SK-N-SH treated with all-trans-retinoic acid at 6 μM for 48 hours (cell line): Measurements from ENCODE around the gene ACOT7.

Experiments used
- ATAC-seq: fragments of 200-7000 bp; cut with Tn5 transposase; 3 replicates; pipeline ENCODE4 v1.9.1; 2020; ENCODE audit warnings: mild to moderate bottlenecking, moderate library complexity
- ARNTL ChIP-seq: fragments of 450-650 bp; formaldehyde crosslinking; IDR thresholded peaks from 2 replicates; pipeline ENCODE4 v1.5.0; 2020; ENCODE audit warnings: low read depth, mild to moderate bottlenecking, moderate library complexity, borderline replicate concordance
- BACH2 ChIP-seq: fragments of 250-450 bp; sonication (Bioruptor Pico); IDR thresholded peaks from 2 replicates; pipeline ENCODE4 v1.9.0; 2021; ENCODE audit warnings: mild to moderate bottlenecking, borderline replicate concordance
- CREB5 ChIP-seq: fragments of 250-450 bp; sonication (Bioruptor Pico); IDR thresholded peaks from 2 replicates; pipeline ENCODE4 v1.5.1; 2020; ENCODE audit warnings: low read depth, mild to moderate bottlenecking, moderate library complexity
- CSDC2 ChIP-seq: fragments of 250-450 bp; sonication (Bioruptor Pico); IDR thresholded peaks from 2 replicates; pipeline ENCODE4 v1.5.0; 2020; ENCODE audit warnings: mild to moderate bottlenecking, moderate library complexity
- GLIS3 ChIP-seq: fragments of 250-450 bp; sonication (Bioruptor Pico); IDR thresholded peaks from 2 replicates; pipeline ENCODE4 v1.5.0; 2020; ENCODE audit warnings: mild to moderate bottlenecking, moderate library complexity
- ISL1 ChIP-seq: fragments of 250-450 bp; sonication (Bioruptor Pico); IDR thresholded peaks from 2 replicates; pipeline ENCODE4 v2.1.2; 2022; ENCODE audit warnings: mild to moderate bottlenecking, moderate library complexity
- PATZ1 ChIP-seq: fragments of 250-450 bp; sonication (Bioruptor Pico); IDR thresholded peaks from 2 replicates; pipeline ENCODE4 v1.8.0; 2020; ENCODE audit warnings: mild to moderate bottlenecking, moderate library complexity, borderline replicate concordance
- POU6F1 ChIP-seq: fragments of 250-450 bp; sonication (Bioruptor Pico); IDR thresholded peaks from 2 replicates; pipeline ENCODE4 v1.8.0; 2021; ENCODE audit warnings: low read depth, mild to moderate bottlenecking, moderate library complexity, borderline replicate concordance
- PPARA ChIP-seq: fragments of 250-450 bp; sonication (Bioruptor Pico); IDR thresholded peaks from 2 replicates; pipeline ENCODE4 v1.5.0; 2020; ENCODE audit warnings: mild to moderate bottlenecking, borderline replicate concordance
- RARB ChIP-seq: fragments of 250-450 bp; sonication (Bioruptor Pico); IDR thresholded peaks from 2 replicates; pipeline ENCODE4 v1.8.0; 2021; ENCODE audit warnings: mild to moderate bottlenecking, moderate library complexity
- SNAI2 ChIP-seq: fragments of 250-450 bp; sonication (Bioruptor Pico); IDR thresholded peaks from 2 replicates; pipeline ENCODE4 v1.5.0; 2020; ENCODE audit warnings: mild to moderate bottlenecking, moderate library complexity
- TCF4 ChIP-seq: fragments of 250-450 bp; sonication (Bioruptor Pico); IDR thresholded peaks from 2 replicates; pipeline ENCODE4 v1.8.0; 2021; ENCODE audit warnings: mild to moderate bottlenecking, moderate library complexity, borderline replicate concordance
- TOX ChIP-seq: fragments of 250-450 bp; sonication (Bioruptor Pico); IDR thresholded peaks from 2 replicates; pipeline ENCODE4 v1.8.0; 2021; ENCODE audit warnings: mild to moderate bottlenecking, moderate library complexity, borderline replicate concordance
- TSHZ2 ChIP-seq: fragments of 250-450 bp; sonication (Bioruptor Pico); IDR thresholded peaks from 2 replicates; pipeline ENCODE4 v1.5.0; 2020; ENCODE audit warnings: mild to moderate bottlenecking, moderate library complexity
- ZFP3 ChIP-seq: fragments of 250-450 bp; sonication (Bioruptor Pico); IDR thresholded peaks from 2 replicates; pipeline ENCODE4 v1.5.0; 2020; ENCODE audit warnings: mild to moderate bottlenecking, moderate library complexity
- ZFP30 ChIP-seq: fragments of 450-650 bp; formaldehyde crosslinking; IDR thresholded peaks from 2 replicates; pipeline ENCODE4 v1.5.0; 2022; ENCODE audit warnings: mild to moderate bottlenecking, moderate library complexity
- ZNF565 ChIP-seq: fragments of 450-650 bp; formaldehyde crosslinking; conservative IDR thresholded peaks from 2 replicates; pipeline ENCODE4 v1.5.0; 2020; ENCODE audit warnings: low read depth, mild to moderate bottlenecking, moderate library complexity
- ZNF70 ChIP-seq: fragments of 450-650 bp; formaldehyde crosslinking; IDR thresholded peaks from 2 replicates; pipeline ENCODE4 v1.5.0; 2020; ENCODE audit warnings: mild to moderate bottlenecking, moderate library complexity
- ZNF8 ChIP-seq: fragments of 450-650 bp; formaldehyde crosslinking; IDR thresholded peaks from 2 replicates; pipeline ENCODE4 v1.5.0; 2020; ENCODE audit warnings: mild to moderate bottlenecking, moderate library complexity

ACOT7 gene

GRCh38 chr1:6357243-6357936, 36.2 kb downstream of the ACOT7 start:
- TF ChIP-seq GLIS3 = no peak
- no peak for TF ChIP-seq TSHZ2 (CRISPR knock-in tag)
- no peak for TF ChIP-seq PATZ1 (CRISPR knock-in tag)
- no peak for TF ChIP-seq POU6F1 (CRISPR knock-in tag)
- TF ChIP-seq ZNF8 = no peak
- TF ChIP-seq ARNTL (CRISPR knock-in tag) = no peak
- no peak for ATAC-seq

- TF ChIP-seq TCF4 (CRISPR knock-in tag) (no peak), ZNF70 (CRISPR knock-in tag) (no peak), RARB (CRISPR knock-in tag) (no peak), PPARA (CRISPR knock-in tag) (no peak), ZFP30 (CRISPR knock-in tag) (no peak), POU6F1 (CRISPR knock-in tag) (no peak), SNAI2 (CRISPR knock-in tag) (no peak), ZFP3 (CRISPR knock-in tag) (no peak), PATZ1 (CRISPR knock-in tag) (no peak), ISL1 (CRISPR knock-in tag) (no peak), CREB5 (CRISPR knock-in tag) (no peak), BACH2 (no peak), ZNF565 (CRISPR knock-in tag) (no peak), GLIS3 (no peak), TOX (CRISPR knock-in tag) (no peak), CSDC2 (CRISPR knock-in tag) (no peak)
- TF ChIP-seq, all 23 proteins: peak for 0
- no peak for ATAC-seq
Measured at GRCh38 chr1:6355621-6356020, 37.9 kb downstream of the ACOT7 start.
